Nephron (organoid): ENCODE data around the gene PDE4B.

Source experiments
- H3K27ac Mint-ChIP-seq, 3 experiments: 2 replicates each; pipeline ENCODE4 v1.8.0; 2020; ENCODE audit warnings: mixed read lengths in 3 of 3, mild to moderate bottlenecking in 2 of 3, moderate library complexity in 1 of 3
- H3K27me3 Mint-ChIP-seq: 2 replicates; pipeline ENCODE4 v1.8.0; 2021; ENCODE audit warnings: low read depth, mild to moderate bottlenecking, moderate library complexity, mixed read lengths
- H3K36me3 Mint-ChIP-seq: 2 replicates; pipeline ENCODE4 v1.8.0; 2020; ENCODE audit warnings: low read depth, mixed read lengths
- H3K4me1 Mint-ChIP-seq: 2 replicates; pipeline ENCODE4 v1.8.0; 2020; ENCODE audit warnings: mixed read lengths
- H3K4me3 Mint-ChIP-seq, 3 experiments: 2 replicates each; pipeline ENCODE4 v1.8.0; 2020; ENCODE audit warnings: mild to moderate bottlenecking in 3 of 3, mixed read lengths in 3 of 3, moderate library complexity in 2 of 3
- H3K9me3 Mint-ChIP-seq: 2 replicates; pipeline ENCODE4 v1.8.0; 2020; ENCODE audit warnings: mixed read lengths
- TF ChIP-seq, protein P1 (sequence below), 3 experiments: fragments of 200-600 bp; sonication (generic); IDR thresholded peaks; one replicate each; pipeline ENCODE4 v1.5.0; 2021; ENCODE audit warnings: antibody characterized with exemption in 3 of 3; ENCODE audit not compliant: unreplicated experiment in 3 of 3

The PDE4B gene

DNA sequence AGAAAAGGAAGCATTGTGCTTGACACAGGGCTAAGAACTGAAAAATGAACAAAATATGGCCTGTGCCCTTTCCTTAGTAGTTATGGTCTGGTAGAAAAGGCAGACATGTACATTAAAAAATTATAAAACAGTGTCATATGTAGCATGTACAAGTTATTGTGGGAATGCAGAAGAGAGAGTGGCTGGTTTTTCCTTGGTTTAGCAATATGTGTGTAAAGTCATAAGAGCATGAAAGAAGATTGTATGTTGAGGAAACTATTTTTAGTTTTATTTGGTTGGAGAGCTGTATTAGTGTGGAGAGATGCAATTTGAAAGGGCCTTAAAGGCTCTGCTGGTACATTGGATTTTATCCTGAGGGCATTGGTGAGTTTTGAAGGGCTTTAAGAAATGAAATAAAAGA, 145.8 kb downstream of the PDE4B start:
- TF ChIP-seq, protein P1, sequence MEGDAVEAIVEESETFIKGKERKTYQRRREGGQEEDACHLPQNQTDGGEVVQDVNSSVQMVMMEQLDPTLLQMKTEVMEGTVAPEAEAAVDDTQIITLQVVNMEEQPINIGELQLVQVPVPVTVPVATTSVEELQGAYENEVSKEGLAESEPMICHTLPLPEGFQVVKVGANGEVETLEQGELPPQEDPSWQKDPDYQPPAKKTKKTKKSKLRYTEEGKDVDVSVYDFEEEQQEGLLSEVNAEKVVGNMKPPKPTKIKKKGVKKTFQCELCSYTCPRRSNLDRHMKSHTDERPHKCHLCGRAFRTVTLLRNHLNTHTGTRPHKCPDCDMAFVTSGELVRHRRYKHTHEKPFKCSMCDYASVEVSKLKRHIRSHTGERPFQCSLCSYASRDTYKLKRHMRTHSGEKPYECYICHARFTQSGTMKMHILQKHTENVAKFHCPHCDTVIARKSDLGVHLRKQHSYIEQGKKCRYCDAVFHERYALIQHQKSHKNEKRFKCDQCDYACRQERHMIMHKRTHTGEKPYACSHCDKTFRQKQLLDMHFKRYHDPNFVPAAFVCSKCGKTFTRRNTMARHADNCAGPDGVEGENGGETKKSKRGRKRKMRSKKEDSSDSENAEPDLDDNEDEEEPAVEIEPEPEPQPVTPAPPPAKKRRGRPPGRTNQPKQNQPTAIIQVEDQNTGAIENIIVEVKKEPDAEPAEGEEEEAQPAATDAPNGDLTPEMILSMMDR (IDR thresholded peaks at IDR 0.05; ENCODE audit: unreplicated experiment in 3 of 3) = no peak
- H3K4me1 Mint-ChIP-seq = no peaks in the 10 kb centered on the region
- no peaks in the 10 kb centered on the region for H3K27me3 Mint-ChIP-seq
- H3K4me3 Mint-ChIP-seq = no peak overlapping the region
- peaks cover 6% of the 10 kb centered on the region for H3K9me3 Mint-ChIP-seq
- H3K27ac Mint-ChIP-seq = no peak overlapping the region
- no peaks in the 10 kb centered on the region for H3K36me3 Mint-ChIP-seq

DNA sequence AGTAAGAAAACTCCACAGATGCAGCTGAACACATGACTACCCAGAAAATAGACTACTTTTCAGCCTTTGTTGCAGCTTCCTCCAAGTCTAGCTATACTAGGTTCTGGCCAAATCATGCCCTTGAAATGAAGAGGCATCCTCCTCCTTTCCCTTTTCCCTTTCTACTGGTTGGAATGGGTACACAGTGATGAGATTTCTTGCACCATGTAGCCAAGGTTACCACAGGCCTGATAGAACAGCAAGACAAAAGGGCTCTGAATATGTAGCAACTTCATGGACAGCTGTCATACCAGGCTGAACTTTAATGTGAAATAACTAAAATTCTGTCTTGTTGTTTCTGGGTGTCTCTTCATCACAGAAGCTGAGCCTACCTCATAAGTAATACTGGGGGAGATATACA, 146.5 kb downstream of the PDE4B start:
- H3K27ac Mint-ChIP-seq = no peak overlapping the region
- H3K9me3 Mint-ChIP-seq = peaks cover 8% of the 10 kb centered on the region
- H3K36me3 Mint-ChIP-seq = no peaks in the 10 kb centered on the region
- no peaks in the 10 kb centered on the region for H3K27me3 Mint-ChIP-seq
- no peaks in the 10 kb centered on the region for H3K4me1 Mint-ChIP-seq
- H3K4me3 Mint-ChIP-seq = no peak overlapping the region
- TF ChIP-seq, protein P1 (IDR thresholded peaks at IDR 0.05; ENCODE audit: unreplicated experiment in 3 of 3) = no peak

DNA sequence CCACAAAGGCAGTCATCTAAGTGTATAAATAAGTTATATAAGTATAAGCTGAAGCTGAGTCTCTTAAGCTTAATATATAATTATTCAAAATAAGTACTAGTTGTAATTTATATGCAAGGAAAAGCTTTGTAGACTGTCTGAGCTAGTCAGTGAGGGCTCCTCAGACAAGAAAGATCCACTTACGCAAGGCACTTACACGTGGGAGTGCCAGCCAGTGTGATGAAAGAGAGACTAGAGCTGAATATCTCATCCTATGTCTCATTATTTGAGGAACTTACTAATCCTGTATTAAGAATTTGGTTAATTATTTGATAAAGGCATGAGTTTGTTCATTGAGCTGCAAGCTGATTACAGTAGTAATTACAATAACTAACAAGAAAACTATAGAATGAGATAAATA, 146.9 kb downstream of the PDE4B start:
- H3K9me3 Mint-ChIP-seq = peaks cover 8% of the 10 kb centered on the region
- H3K36me3 Mint-ChIP-seq = no peaks in the 10 kb centered on the region
- H3K4me3 Mint-ChIP-seq = no peak overlapping the region
- no peak overlapping the region for H3K27ac Mint-ChIP-seq
- no peaks in the 10 kb centered on the region for H3K27me3 Mint-ChIP-seq
- no peaks in the 10 kb centered on the region for H3K4me1 Mint-ChIP-seq
- TF ChIP-seq, protein P1 (IDR thresholded peaks at IDR 0.05; ENCODE audit: unreplicated experiment in 3 of 3) = no peak

DNA sequence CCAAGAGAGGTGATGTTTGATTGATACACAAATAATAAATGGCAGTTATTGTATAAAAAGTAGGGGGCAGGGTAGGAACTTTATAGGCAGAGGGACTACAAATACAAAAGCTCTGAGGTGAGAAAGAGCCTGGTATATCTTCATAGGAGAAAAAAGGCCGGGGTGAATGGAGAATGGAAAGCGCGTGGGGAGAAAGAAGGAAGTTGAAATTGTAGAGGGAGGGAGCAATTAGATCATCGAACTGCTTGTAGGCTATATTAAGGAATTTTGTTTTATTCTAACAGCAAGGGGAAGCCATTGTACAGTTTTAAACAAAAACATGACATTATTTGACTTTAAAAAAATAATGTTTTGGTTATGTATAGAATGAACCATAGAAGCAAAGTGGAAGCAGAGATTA, 147.4 kb downstream of the PDE4B start:
- Mint-ChIP-seq H3K27ac (no peak overlapping the region), H3K9me3 (peaks cover 8% of the 10 kb centered on the region), H3K36me3 (no peaks in the 10 kb centered on the region), H3K4me1 (no peaks in the 10 kb centered on the region), H3K4me3 (no peak overlapping the region), H3K27me3 (no peaks in the 10 kb centered on the region)
- TF ChIP-seq, protein P1 (IDR thresholded peaks at IDR 0.05; ENCODE audit: unreplicated experiment in 3 of 3) = no peak

DNA sequence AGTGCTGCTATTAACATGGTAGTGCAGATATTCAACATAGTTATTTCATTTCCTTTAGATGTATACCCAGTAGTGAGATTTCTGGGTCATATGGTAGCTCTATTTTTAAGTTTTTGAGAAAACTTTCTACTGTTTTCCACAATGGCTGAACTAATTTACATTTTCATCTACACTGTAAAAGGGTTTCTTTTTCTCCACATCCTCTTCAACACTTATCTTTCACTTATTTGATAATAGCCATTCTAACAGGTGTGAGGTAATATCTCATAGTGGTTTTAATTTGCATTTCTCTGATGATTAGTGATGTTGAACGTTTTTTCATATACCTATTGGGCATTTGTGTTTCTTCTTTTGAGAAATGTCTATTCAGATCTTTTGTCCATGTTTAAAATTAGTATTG, 149.8 kb downstream of the PDE4B start:
- no peaks in the 10 kb centered on the region for H3K27me3 Mint-ChIP-seq
- H3K27ac Mint-ChIP-seq = no peak overlapping the region
- peaks cover 8% of the 10 kb centered on the region for H3K9me3 Mint-ChIP-seq
- TF ChIP-seq, protein P1 (IDR thresholded peaks at IDR 0.05; ENCODE audit: unreplicated experiment in 3 of 3) = no peak
- H3K36me3 Mint-ChIP-seq = no peaks in the 10 kb centered on the region
- H3K4me3 Mint-ChIP-seq = no peak overlapping the region
- no peaks in the 10 kb centered on the region for H3K4me1 Mint-ChIP-seq

DNA sequence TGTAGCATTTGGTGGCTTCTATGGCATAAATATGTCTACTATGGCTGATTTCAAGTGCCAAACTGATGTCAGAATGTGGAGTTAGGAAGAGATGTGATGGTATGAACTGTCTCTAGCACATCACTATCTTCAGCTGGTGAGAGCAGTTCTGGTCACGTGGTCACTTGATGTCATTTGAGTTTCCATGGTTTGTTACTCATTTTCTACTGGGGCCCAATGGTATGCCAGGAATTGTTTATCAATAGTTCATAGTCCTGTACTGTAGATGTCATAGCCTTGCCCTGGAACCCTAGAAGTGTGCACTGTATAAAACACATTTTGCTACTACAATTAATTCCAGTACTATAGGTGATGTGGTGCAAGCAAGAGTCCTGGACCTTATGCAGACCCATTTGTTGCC, 153.7 kb downstream of the PDE4B start:
- H3K27me3 Mint-ChIP-seq = no peaks in the 10 kb centered on the region
- H3K27ac Mint-ChIP-seq = no peak overlapping the region
- TF ChIP-seq, protein P1 (IDR thresholded peaks at IDR 0.05; ENCODE audit: unreplicated experiment in 3 of 3) = no peak
- H3K4me3 Mint-ChIP-seq = no peak overlapping the region
- H3K9me3 Mint-ChIP-seq = peaks cover 5% of the 10 kb centered on the region
- no peaks in the 10 kb centered on the region for H3K4me1 Mint-ChIP-seq
- no peaks in the 10 kb centered on the region for H3K36me3 Mint-ChIP-seq
